Superior temporal gyrus (tissue), 1 donor: ENCODE data around the gene RPTOR.

Source experiments
- DNase-seq: peaks from one replicate; pipeline ENCODE4 v3.0.0-alpha.2; 2016; ENCODE audit errors: extremely low spot score

The RPTOR gene

DNA sequence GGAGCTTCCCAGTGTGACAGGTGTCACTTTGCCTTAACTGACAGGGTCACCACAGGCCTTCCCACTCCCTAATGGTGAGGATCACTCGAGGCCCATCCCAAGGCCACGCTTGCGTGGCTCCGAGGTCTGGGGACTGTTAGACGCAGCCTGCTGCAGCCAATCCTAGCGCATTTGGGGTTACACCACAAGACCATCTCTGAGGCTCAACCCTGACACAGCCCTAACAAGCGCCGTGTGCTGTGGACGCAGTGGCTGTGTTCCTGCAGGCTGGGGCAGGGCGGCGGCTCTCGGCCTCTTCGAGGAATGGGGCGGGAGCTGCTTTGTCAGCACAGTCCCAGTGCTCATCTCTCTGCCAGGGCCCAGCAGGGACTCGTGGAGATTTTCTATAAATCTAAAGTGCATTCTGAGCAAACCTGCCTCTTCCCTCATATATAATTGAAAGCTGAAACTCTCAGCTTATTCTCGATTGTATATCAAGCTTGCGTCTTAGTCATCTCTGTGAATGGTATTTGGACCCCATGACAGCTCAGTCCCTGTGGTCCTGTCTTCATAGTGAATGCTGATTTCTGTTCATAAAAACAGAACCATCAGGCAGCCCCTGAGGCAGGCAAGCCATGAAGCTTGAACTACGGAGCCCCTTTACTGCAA is 381.2 kb downstream of the RPTOR start:
- DNase-seq, result no peak

DNA sequence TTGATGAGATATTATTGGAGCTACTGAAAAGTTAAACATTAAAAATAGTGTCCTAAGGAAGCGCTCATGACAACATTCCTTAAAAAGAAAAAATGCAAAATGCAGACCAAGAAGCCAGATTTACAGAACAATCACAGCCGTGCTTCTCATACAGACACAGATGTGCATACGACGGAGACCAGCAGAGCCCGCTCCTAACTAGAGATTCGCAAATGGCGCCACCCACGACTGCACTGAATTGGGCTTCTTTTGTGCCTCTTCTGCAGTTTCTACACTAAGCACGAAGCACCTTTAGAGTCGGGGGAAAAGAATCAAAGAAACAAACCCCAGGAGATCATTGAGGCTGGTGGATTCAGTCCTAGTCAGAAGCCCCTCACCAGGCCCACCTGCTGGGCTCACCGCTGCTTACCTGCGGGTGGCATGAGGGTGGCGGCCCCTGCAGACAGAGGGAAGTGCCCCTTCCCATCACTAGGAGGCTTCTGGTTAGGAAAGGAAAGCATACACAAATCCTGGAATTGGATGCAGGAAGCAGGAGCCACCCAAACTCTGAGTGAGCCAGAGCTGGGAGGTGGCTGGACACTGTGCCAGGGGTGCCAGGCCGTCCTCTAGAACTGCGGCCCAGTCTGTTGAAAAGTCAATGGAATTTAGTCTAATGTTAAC is 382.1 kb downstream of the RPTOR start:
- no peak for DNase-seq

DNA sequence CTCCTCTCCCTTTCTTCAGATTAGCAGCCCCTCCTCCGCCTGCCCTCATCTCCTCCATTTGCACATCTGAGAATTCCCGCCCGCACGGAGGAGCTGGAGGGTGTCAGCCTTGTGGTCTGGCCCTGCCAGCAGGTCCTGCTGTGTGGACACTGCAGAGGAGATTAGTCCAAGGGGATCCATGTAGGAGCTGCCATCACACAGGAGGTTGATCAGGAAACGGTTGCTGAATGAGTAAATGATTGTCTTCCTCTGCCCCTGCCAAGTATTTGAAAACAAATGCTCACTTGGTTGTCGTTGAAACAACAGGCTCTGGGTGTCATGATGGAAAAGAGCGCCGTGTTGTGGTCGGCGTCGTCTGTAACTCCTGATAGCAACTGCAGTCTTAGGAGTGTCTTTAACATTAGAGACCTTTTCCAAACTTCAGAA is 383.2 kb downstream of the RPTOR start:
- no peak for DNase-seq

DNA sequence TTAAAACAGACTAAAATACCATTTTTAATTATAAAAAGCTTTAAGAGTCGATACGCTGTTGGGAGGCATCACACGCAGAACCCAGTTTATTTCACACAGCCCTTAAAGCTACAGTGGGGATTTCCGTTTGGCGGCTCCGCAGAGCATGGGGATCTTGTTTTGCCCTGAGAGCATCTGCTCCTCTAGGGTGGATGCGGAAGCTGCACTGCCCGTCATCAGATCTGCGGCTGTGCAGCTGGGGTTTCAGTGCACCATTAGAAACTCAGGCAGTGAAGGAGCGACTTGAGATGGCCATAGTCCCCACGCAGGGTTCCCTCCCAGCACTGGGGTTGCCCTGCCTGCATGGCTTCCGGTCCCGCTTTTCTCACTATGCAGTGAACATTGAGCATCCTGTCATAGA is 384.8 kb downstream of the RPTOR start:
- DNase-seq, result no peak

GRCh38 chr17:80930335-80931279 is 386.0 kb downstream of the RPTOR start:
- no peak for DNase-seq

- no peak for DNase-seq
Observed at GRCh38 chr17:80931421-80932265, 387.0 kb downstream of the RPTOR start.

DNA sequence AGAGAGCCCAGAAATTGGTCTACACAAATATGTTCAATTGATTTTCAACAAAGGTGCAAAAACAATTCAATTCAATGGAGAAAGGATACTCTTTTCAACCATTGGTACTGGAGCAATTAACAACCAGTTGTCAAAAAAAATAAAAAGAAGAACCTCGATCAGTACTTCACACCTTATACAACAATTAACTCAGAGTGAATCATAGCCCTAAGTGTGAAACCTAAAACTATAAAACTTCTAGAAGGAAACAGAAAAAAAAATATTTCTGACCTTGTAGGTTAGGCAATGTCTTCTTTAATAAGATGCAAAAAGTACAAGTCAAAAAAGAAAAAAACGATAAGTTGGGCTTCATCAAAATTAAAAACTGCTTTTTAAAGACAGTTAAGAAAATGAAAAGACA is 390.9 kb downstream of the RPTOR start:
- no peak for DNase-seq

GRCh38 chr17:80936218-80936617 is 391.6 kb downstream of the RPTOR start:
- no peak for DNase-seq

DNA sequence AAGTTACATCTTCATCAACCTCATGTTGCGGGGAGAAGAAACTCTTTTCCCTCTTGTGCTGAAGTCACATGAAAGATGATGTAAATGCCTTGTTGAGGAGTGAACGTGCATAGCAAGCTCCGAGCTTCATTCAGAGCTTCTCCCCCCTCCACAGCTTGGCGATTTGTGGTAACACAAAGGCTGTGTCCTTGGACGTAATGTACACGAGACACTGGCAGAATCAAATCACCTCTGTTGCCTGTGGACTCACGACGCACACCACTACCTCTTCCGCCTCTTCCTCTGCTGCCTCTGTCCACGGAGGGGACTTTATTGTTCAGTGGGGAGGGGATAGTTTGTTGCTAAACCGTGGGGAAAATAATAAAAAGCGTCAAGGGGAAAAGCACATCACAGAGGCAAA is 392.1 kb downstream of the RPTOR start:
- DNase-seq, result no peak

DNA sequence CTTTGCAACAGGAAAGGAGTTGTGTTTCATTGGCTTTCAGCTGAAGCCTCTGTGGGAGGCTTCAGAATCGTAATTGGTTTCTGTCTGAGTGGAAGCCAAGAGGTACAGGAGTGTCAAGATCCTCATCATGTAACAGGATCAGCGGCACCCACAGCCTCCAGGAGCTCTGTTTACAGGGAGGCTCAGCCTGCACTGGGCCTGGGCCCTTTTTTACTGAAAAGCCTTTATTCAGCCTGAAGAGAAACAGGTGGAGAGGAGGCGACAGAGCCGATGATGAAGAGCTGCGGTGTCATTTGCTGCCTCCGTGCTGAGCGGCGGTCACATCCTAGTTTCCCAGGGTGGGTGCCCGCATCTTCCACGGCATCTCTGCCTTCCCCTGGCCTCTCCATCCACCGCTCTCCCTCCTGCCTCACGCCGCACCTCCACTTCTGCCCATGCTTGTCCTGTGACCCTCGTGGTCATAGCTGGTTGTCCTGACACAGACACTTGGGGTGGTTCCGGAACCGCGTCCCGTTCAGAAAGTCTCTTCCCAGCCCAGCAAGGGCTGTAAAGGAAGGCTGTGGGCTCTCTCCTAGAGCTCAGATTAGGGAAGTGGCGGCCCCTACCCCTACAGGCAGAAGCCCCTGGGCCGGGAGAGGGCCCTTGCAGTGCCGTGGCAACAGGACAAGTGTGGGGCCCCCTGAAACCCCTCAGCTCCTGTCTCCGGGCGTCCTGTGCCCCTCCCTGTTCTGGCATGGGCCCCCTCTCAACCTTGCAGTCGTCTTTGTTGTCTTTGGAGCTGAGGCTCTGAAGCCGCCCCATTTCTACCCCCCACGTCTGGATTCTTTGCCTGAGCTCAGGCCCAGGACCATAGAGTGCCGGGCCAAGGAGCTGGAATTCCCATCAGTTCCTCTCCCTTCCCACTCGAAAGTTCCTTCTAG is 393.1 kb downstream of the RPTOR start:
- DNase-seq, result no peak

DNA sequence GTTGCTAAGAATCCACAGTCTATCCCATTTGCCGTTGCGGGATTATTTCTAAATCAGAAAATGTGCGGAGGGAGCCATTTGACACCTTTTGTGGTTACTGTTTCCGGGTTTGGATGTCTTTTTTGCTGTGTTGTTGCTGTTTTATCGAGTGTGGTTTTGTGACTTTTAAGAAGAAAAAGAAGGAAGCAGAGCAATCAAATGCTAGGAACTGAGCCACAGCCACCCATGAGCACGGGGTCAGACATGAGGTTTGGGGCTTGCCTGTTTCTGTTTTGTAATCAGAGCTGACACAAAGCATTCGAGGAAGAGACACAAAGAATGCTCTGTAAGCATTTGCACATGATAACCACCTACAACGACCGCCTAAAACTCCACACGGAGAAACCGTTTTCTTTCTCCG is 393.9 kb downstream of the RPTOR start:
- DNase-seq, result peak; percentile 23

- DNase-seq, result no peak
Observed at GRCh38 chr17:80939151-80940145, 394.8 kb downstream of the RPTOR start.

DNA sequence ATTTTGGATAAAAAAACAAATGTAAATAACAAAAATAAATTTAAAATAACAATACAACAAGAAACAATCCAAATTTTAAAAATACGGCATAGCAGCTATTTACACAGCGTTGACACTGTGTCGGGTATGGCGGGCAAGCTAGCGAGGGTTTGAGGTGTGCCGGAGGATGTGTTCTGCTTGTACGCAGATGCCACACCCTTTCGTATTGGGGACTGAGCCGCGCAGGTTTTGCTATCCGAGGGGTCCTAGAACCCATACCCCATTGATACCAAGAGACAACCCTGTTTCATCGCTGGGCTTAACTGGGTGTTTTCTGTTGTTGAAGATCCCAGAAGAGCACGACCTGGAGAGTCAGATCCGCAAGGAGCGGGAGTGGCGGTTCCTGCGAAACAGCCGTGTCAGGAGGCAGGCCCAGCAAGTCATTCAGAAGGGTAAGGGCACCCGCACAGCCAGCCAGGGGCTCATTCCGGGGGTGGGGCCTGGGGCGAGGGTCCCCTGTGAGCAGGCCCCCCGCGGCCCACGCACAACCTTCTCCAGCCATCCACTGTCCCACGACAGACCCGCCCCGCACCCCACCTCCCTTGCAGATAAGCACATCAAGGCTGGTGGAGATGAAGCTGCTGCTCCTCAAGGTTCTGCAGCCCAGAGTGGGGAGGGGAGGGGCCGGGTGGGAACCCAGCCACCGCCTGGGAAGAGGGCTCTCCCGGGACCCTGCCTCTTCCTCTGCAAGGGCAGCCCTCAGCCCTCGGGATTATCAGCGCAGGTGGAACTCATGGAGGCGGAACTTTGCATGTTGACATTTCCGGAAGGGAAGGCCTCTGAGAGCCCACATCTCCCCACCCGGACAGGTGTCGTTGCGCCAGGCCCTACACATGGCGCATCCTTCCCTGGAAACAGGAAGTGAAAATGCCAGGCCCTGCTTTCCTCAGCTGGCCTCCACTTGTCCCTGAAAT is 395.8 kb downstream of the RPTOR start:
- no peak for DNase-seq

- DNase-seq, result no peak
Observed at GRCh38 chr17:80941171-80941570, 396.5 kb downstream of the RPTOR start.

- peak; percentile 7 for DNase-seq
Observed at GRCh38 chr17:80941743-80942422, 397.2 kb downstream of the RPTOR start.

DNA sequence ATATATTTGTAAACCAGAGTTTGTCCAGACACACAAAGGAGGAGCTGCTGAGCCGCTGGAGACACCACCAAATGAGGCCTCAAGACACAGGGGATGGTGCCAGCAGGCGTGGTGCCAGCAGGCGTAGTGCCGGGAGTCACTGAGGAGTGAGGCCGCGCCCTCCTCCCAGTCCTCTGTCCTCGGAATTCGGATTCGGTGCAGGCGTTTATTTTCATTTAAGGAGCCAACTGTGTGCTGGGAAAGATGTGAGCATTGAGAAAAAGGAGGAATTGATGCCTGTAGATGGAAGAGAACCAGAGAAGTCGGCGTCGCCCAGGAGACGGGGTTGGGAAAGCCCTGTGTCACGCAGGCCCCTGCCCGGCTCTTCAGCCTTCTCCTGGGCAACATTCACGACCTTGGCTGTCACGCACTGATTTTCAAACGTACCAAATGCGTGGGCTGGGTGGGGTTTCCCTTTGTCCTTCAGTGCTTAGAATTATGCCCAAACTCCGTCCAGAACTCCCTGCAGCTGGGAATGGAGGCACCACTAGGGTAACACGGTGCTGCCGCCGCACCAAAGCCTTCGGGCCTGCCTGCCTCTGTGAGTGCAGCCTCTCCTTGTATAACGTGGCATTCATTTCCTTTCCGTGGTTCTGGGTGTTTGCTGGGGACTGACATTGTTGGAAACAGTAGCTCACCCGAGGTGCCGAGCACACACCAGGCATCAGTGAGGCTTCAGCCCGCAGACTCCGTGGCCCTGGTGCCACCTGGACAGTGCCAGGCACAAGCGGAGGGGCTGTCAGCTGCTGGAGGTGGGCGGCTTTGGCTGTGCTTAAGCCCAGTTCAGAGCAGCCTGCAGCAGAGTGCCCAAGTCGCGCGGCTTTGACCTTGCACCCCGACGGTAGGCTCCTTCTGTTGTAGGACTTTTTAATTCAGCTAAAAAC is 398.0 kb downstream of the RPTOR start:
- peak; percentile 57 for DNase-seq
